ENCODE data around the gene SLC27A1. TPM values are rescaled to one million over a fixed set of nuclear protein-coding genes. Genes with fewer than 3 reads are reported as not detected.

Gene SLC27A1
- total and polyA plus RNA-seq, 9 of the 15 experiments (the other 6 are each of a cell fraction or from before 2014, with no cell fraction given) = 0.06 to 3.0 (median 1.1) TPM

DNA sequence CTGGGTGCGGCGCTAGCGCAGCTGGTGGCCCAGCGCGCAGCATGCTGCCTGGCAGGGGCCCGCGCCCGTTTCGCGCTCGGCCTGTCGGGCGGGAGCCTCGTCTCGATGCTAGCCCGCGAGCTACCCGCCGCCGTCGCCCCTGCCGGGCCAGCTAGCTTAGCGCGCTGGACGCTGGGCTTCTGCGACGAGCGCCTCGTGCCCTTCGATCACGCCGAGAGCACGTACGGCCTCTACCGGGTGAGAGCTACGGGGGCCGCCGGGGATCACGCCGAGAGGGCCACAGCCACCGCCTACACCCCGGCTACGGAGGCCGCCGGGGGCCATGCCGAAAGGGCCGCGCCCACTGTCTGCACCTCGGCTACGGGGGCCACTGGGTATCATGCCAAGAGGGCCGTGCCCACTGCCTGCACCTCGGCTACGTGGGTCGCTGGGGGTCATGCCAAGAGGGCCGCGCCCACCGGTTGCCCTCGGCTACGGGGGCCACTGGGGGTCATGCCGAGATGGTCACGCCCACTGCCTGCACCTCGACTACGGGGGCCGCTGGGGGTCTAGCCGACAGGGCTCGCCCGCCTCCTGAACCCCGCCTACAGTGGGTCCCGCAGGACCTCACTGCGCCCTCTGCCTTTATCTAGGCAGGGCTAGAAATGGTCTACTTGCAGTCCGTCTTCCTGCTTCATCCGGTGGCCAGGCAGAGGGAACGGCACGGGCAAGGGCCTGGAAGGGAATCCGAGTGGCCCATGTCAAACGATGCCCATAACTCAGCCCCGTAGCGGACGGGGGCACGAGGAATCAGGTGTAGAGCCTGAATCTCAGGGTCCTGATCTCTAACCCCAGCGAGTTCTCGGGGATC lies 41.6 kb downstream of the SLC27A1 start (continued):
- TF ChIP-seq JUN (IDR thresholded peaks at IDR 0.05; ENCODE audit: borderline replicate concordance, low read depth, low read length) (peak; percentile 31; the same call in 1 of the 2 replicates), JUN (CRISPR knock-in tag; IDR thresholded peaks at IDR 0.05; ENCODE audit: borderline replicate concordance) (no peak), TCF7 (IDR thresholded peaks at IDR 0.05; ENCODE audit: borderline replicate concordance) (peak; percentile 57; the same call in 1 of the 2 replicates), MGA (IDR thresholded peaks at IDR 0.05) (peak; percentile 99), TBP (optimal IDR thresholded peaks at IDR 0.05; ENCODE audit: low read depth, low read length) (peak; percentile 25), ELF1 (tag; IDR thresholded peaks at IDR 0.05) (peak; percentile 16; the same call in 1 of the 2 replicates), LCOR (CRISPR knock-in tag; IDR thresholded peaks at IDR 0.05) (0 out of 2 replicates have a peak, but pooled peaks have one; percentile 35), ESRRA (IDR thresholded peaks at IDR 0.05; ENCODE audit: borderline replicate concordance, low read depth) (peak; percentile 65; the same call in 1 of the 2 replicates), MYNN (IDR thresholded peaks at IDR 0.05) (peak; percentile 69; the same call in 1 of the 2 replicates), MYNN (CRISPR knock-in tag; IDR thresholded peaks at IDR 0.05) (no peak), FOXP1 (CRISPR knock-in tag; IDR thresholded peaks at IDR 0.05) (peak; percentile 24), ZNF778 (CRISPR knock-in tag; IDR thresholded peaks at IDR 0.05) (no peak), RBFOX2 (IDR thresholded peaks at IDR 0.05; ENCODE audit: low read depth, low read length) (peak; percentile 92)
- TF ChIP-seq, protein P1, sequence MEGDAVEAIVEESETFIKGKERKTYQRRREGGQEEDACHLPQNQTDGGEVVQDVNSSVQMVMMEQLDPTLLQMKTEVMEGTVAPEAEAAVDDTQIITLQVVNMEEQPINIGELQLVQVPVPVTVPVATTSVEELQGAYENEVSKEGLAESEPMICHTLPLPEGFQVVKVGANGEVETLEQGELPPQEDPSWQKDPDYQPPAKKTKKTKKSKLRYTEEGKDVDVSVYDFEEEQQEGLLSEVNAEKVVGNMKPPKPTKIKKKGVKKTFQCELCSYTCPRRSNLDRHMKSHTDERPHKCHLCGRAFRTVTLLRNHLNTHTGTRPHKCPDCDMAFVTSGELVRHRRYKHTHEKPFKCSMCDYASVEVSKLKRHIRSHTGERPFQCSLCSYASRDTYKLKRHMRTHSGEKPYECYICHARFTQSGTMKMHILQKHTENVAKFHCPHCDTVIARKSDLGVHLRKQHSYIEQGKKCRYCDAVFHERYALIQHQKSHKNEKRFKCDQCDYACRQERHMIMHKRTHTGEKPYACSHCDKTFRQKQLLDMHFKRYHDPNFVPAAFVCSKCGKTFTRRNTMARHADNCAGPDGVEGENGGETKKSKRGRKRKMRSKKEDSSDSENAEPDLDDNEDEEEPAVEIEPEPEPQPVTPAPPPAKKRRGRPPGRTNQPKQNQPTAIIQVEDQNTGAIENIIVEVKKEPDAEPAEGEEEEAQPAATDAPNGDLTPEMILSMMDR (IDR thresholded peaks at IDR 0.05 in 2 of 3, conservative IDR thresholded peaks at IDR 0.05 in 1 of 3; ENCODE audit: insufficient read depth in 2 of 3, low read depth in 1 of 3, low read length in 3 of 3) = peak; percentile 27 to 55 (median 43); a peak in 4 of 6 replicates
